ENCODE data around the gene KCNQ5.

Gene KCNQ5

GRCh38 chr6:73049971-73050594 lies 428.2 kb downstream of the KCNQ5 start:
- DNase-seq, result no peak

- DNase-seq, result no peak
Measured at GRCh38 chr6:73050706-73051105, 428.8 kb downstream of the KCNQ5 start.

DNA sequence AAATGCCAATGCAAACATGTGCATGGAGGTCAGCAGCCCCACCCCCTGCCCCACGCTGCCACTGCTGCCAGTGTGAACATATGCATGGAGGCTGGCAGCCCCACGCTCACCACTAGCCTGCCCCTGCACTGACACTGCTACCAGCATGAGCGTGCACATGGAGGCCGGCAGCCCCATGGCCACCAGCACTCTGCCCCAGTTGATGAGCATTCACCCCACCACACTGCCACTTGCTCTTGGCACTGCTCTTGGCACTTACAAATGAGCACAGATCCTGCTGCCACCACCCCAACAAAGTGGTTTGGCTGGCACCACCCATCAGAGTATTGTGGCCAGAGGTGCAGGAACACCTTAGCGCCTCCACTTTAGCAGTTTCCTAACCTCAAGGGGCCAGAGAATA lies 429.3 kb downstream of the KCNQ5 start:
- DNase-seq, result no peak

- DNase-seq, result no peak
Measured at GRCh38 chr6:73054958-73055357, 433.1 kb downstream of the KCNQ5 start.

GRCh38 chr6:73058736-73059135 lies 436.9 kb downstream of the KCNQ5 start:
- DNase-seq, result no peak

GRCh38 chr6:73062130-73062529 lies 440.3 kb downstream of the KCNQ5 start:
- no peak for DNase-seq

GRCh38 chr6:73062837-73063236 lies 441.0 kb downstream of the KCNQ5 start:
- DNase-seq, result no peak

GRCh38 chr6:73064266-73064665 lies 442.4 kb downstream of the KCNQ5 start:
- no peak for DNase-seq

GRCh38 chr6:73073238-73073637 lies 451.4 kb downstream of the KCNQ5 start:
- DNase-seq, result no peak

DNA sequence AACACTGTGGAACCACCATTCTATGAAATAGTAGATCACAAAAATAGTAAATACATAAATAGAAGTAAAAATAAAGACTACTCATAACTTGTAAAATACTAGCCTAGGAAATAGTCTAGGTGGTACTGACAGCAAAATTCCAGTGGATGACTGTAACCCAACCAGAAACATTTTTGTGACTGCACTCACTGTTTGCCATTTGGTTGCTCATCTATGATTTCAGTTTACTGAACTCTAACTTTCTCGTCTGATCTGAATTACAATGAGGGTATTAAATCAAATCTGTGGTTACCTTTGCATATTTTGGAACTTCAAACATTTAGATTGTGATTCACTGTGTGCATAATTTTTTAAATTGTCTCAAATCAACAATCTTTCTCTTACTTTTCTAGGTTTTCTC lies 452.3 kb downstream of the KCNQ5 start:
- DNase-seq, result no peak

GRCh38 chr6:73076211-73076954 lies 454.5 kb downstream of the KCNQ5 start:
- DNase-seq, result no peak

GRCh38 chr6:73078333-73078862 lies 456.5 kb downstream of the KCNQ5 start:
- DNase-seq, result no peak

DNA sequence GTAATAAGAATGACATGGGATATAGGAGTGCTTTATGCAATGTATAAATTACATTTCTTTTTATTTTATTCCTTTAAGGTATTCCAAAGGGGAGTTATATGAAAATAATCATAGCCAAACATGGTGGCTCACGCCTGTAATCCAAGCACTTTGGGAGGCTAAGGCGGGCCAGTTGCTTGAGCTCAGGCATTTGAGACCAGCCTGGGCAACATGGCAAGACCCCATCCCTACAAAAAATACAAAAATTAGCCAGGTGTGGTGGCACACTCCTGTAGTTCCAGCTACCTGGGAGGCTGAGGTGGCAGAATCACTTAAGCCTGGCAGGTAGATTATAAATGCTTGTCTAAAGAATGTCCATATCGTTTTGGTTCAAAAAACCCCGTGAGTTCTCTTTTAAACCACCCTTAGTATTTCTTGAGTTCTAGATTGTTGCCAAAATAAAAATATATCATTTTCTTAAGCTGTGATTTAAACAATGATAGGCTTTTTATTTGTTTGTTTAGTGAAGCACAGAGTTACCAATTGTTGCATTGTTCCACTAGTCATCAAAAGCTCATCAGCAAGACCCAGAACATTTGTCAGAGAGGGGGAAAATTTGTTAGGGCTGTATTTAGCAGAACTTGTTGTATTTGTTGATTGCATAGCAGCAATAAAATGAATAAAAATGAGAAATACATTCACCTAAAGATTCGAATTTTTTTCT lies 457.2 kb downstream of the KCNQ5 start:
- DNase-seq, result no peak

DNA sequence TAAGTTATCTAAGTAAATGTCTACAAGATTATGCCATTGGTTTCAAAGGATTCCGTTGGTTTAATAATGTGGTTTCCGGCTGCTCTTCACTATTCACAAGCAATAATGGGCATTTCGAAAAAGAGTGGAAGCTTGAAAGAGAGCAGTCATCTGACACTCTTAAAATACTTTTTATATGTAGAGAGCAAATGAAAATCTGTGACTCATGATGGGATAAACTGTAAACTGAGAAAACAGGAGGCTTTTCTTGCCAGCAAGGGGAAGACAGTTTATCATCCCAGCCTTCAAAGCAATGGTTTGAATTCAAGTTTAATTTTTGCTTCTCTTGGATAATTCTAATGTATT lies 457.7 kb downstream of the KCNQ5 start:
- DNase-seq, result no peak

- no peak for DNase-seq
Measured at GRCh38 chr6:73079978-73080377, 458.1 kb downstream of the KCNQ5 start.

GRCh38 chr6:73081955-73082354 lies 460.1 kb downstream of the KCNQ5 start:
- DNase-seq, result no peak

- DNase-seq, result no peak
Measured at GRCh38 chr6:73083886-73084285, 462.0 kb downstream of the KCNQ5 start.

DNA sequence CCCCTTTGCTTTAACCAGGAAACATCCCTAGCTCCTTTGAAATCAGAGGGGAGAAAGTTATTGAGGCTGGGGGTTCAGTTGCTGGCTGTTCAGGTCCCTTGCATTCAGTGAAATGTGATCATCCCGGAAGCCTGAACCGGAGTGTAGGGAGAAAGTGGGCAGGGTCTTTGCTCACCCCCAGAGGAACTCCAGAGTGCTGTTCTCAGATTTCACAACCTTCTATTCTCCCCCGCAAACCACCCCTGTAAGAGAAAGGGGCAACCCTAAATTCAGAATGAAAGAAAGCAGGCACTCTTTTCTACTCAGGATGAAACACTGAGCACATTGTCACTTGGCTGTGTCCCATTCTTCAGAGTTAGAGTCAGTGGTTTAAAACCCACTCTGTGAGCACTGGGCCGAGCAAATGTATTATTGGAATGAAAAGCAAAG lies 463.6 kb downstream of the KCNQ5 start:
- DNase-seq, result no peak

DNA sequence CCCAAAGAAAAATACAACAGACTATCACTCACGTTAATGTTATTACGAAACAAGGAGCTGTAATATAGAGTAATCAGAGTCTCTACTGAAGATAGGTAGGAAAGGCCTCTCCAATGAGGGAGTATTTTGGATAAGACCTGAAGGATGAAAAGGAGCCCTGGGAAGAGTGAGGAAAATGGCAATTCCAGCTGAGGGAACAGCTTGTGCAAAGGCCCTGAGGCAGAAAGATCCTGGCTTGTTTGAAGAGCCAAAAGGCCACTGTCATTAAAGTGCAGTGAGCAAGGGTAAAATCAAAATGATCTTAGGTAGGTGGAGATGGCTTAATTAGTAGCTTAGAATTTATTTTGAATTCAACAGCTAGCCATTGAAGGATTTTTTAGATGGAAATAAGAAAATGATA lies 464.9 kb downstream of the KCNQ5 start:
- no peak for DNase-seq

DNA sequence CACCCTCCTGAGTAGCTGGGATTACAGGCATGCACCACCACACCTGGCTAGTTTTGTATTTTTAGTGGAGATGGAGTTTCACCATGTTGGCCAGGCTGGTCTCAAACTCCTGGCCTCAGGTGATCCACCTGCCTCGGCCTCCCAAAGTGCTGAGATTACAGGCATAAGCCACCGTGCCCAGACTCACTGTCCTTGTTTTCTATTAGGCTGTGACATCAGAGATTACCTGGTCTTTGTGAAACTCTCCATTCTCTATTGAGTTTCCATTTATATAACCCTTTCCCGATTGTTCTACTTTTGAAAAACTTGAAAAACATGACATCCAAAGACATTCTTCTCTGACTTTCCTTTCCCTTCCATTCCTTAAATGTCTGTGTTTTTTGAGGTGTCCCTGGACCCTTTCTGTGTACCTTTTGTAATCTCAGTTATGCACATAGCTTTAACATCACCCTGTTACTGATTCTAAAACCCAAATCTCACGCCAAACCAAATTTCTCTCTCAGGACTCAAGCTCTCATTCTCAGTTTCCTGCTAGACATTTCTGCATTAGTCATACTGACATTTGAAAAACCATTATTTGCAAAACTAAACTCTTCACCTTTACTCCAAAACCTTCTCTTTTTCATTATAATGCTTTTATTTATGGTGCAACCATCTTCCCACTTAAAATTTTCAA lies 466.4 kb downstream of the KCNQ5 start:
- DNase-seq, result no peak

DNA sequence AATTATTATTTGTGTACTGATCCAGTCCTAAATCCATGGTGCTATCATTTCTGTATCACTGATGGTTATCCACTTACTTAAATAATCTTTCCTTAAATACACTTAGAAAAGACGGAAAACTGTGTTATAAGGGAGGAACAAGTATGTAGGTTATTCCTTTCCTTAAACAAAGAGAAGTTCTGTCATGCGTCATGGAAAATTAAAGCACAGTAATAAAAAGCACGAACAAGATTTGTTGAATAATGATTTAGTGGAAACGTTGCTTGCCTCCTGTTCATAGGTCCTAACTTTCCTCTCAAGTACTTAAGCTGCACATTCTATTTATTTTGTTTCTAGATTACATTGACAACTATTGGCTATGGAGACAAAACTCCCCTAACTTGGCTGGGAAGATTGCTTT lies 483.1 kb downstream of the KCNQ5 start:
- no peak for DNase-seq

DNA sequence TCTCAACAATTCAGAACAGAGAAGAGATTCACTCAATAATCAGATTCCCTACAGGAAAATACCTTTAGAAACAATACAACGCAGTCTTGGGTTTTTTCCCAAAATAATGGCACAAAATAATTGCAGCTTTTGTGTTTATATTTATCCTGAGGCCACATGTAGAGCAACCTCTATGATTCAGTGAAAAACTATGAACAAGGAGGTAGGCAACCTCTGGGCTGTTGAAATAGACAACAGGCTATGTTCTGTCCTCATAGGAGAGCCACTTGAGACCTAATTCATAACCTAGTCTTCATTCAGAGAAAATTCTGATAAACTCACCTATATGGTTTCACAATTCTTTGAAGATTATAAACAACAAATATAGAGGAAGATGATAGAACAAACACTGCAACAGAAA lies 485.2 kb downstream of the KCNQ5 start:
- no peak for DNase-seq

All from hypothalamus (tissue), 51 donors.